Stimulated activated CD8-positive, alpha-beta memory T cell treated with anti-CD3 and anti-CD28 coated beads, Interleukin-4, amount 100 ng/mL, for 4 hours (primary cell): ENCODE measurements around the gene TIGD3.

Experiments used
- DNase-seq, 2 donors: peaks; one replicate each; pipeline ENCODE4 v3.0.0-alpha.2; 2020; ENCODE audit warnings: low read depth in 2 of 2, low spot score in 1 of 2

Gene TIGD3

DNA sequence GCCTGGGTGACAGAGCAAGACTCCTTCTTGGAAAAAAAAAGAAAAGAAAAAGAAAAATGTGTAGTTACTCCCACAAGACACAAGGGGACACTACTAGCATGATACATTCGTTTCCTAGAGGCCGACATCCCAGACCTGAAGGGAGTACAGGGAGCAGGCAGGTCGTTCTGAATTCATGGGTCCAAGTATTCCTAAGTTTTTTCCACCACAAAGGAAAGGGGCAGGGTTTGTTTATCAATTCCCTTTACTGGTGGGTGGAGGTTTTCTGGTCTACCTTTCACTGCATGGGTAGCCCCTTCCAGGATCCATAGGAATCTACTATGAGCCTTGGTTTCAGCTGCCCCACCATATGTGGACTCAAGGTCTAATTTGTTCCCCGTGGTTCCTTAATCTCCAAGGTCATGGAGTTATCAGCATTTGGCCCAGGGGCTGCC is 11.8 kb downstream of the TIGD3 start:
- DNase-seq: no peak

DNA sequence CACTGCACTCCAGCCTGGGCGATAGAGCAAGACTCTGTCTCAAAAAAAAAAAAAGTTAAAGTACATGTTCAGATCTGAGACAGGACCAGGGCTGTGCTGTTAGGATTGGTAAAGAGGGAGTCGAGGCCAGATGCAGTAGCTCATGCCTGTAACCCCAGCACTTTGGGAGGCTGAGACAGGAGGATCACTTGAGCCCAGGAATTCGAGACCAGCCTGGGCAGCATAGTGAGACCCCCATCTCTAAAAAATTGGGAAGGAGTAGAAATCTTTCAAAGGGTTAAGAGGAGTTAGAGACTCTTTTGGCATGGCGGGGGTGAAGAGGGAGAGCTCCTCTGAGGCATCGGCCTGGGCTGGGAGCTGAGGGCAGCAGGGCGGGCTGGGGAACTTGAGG is 16.1 kb downstream of the TIGD3 start:
- no peak for DNase-seq

DNA sequence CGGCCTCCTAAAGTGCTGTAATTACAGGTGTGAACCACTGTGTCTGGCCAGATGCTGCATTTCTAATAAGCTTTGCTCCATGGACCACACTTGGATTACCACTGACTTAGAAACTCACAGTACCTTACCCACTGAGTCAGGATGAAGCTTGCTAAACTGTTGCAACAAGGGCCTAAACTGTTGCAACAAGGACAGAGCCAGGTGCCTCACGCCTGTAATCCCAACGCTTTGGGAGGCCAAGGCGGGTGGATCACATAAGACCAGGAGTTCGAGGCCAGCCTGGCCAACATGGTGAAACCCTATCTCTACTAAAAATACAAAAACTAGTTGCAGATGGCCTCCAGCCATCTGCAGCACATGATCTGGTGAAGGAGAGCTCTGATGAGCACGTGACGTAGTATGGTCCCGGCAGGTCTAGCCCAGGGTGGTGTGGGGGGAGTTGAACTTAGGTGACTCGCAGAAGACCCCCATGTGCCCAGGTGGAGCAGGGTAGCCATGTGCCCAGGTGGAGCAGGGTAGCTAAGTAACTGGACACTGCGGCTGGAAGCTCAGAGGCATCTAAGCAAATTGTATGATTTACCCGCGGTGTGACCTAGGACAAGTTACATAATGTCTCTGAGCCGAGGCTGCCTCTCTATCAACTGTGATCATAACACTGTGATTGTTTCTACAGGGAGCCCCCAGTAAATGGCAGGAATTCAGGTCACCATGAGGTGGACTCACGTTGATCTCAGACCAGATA is 19.5 kb downstream of the TIGD3 start:
- DNase-seq: no peak

DNA sequence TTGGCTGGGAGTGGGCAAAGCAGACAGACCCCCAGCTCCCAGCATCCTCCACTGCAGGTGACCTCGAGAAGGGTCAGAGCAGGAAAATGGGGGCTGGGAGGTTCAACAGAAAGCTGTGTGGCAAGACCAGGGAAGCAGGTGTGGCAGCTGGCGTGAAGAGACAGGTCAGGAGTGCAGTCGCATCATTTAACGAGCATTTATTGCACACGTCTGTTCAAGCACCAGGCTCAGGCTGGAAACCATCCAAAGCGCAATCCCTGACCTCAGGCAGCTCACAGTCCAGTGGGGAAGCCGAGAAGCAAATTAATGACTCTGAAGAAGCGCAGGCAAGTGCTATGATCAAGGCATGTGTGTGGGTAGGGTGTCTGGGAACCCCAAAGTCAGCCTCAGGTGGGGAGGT is 20.5 kb downstream of the TIGD3 start:
- DNase-seq: no peak

DNA sequence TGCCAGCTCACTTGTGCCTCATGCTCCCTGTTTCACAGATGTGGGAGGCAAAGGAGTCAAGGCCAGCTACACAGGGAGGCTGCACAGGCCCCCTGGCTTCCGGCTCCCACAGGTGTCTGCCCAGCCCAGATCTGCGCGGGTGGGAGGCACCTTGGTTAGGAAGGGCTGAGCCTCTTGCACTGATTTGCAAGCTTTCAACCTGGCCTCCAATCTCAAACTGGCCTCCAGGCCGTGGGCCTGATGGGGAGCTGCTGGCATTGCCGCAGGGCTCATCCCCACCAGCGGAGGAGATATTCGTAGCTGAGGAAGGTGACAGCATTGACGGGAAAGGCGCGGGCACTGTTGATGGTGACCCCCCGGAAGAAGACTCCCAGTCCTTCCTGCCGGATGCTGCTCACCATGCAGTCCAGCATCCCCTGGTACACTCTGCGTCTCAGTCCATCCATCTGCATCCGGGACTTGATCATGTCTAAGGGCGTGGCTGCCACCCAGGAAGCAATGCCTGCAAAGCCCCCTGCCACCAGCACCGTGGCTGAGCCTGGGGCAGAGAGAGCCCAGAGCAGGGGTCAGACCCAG is 21.7 kb downstream of the TIGD3 start:
- no peak for DNase-seq

DNA sequence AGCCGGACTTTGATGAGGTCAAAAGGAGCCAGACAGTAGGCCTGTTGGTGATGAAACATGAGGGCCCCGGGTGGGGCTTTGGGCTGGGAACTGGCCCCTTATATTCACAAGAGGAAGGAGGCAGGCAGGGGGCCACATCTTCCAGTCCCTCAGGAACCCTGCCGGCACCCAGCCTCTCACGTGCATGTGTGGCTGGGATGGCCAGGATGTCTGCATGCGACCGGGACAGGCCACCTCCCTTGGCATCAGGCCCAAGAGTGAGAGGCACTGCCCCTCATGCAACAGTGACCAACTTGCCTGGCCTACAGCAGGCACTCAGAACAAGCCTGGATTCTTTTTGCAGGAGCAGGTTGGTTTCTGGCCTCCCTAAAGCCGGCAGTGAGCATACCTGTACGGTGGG is 22.5 kb downstream of the TIGD3 start:
- DNase-seq: no peak

DNA sequence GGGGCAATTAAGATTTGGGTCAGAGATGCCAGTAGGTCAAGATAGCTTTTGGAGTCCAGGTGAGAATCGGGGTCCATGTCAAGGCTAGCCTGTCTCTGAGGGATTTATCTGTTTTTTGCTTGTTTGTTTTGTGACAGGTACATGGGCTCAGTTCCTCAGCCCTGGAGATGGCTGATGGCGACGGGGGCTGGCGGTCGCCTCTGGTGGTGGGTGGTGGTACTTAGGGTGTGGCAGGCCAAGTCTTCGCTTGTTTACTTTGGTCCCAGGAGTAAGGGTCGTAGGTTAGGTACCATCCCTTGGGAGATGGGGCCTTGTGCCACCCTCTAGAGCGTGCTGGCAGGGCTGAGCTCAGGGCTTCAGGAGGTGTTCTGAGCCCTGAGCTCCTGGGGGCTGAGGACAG is 23.2 kb downstream of the TIGD3 start:
- DNase-seq: no peak

DNA sequence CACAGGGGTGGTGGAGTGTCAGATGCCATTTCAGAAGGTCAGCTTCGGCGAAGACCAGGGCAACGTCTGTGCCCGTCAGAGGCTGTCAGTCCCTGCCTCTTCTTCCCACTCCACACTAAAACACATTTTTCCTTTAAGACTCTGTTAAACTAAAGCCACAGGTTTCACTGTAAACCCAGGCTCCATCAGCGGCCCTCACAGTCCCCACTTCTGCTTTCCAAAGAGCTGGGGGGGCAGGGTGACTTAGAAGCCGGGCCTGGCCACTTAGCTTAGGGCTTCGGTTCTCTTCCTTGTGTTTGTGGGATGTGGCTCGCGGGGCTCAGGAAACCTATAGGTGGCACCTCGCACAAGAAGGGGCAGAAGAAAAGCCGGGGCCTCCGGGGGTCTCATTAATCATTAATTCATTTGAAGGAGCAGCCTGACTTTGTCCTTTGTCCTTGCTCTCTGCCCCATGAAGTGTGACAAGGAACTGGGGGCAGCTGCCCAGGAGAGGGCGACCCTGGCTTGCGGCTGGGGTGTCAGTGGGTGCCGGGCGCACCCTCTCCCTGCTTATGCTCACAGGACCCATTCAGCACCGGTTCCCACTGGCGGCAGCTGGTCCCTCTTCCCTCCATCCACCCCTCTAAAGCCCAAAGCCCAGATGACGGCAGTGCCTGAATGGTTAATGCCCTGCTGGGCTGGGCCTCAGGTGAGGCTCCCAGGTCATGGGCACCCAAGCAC is 23.8 kb downstream of the TIGD3 start:
- DNase-seq: no peak

DNA sequence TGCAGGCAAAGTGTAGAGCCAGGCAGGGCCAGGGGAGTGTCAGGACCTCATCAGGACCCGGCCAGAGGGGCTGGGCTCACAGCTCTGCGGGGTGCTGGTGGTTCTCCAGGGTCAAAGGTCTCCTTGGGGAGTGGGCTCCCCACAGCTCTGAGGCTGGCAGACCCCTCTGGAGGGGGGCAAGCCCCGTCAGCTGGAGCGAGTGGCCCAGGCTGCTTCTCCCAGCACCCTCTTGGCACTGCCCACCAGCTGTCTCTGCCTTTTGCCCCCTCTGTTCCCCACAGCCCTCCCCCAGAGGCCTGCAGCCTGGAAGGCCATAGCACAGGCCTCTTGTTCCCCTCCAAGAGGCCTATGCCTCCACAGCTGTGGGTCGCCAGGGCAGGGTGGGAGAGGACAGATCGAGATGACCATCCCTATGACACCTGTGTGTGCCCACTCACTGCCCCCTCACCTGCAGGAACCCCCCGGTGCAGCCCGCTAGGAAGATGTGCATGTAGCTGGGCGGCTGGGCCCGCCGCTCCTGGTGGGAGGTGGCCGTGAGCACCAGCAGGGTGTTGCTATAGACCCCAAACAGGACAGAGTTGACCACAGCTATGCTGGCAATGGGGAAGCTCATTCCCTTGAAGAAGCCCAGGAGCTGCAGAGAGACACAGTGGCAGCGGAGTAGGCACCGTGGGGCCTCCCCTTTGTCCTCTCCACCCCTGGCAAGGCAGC is 24.5 kb downstream of the TIGD3 start:
- DNase-seq: no peak

DNA sequence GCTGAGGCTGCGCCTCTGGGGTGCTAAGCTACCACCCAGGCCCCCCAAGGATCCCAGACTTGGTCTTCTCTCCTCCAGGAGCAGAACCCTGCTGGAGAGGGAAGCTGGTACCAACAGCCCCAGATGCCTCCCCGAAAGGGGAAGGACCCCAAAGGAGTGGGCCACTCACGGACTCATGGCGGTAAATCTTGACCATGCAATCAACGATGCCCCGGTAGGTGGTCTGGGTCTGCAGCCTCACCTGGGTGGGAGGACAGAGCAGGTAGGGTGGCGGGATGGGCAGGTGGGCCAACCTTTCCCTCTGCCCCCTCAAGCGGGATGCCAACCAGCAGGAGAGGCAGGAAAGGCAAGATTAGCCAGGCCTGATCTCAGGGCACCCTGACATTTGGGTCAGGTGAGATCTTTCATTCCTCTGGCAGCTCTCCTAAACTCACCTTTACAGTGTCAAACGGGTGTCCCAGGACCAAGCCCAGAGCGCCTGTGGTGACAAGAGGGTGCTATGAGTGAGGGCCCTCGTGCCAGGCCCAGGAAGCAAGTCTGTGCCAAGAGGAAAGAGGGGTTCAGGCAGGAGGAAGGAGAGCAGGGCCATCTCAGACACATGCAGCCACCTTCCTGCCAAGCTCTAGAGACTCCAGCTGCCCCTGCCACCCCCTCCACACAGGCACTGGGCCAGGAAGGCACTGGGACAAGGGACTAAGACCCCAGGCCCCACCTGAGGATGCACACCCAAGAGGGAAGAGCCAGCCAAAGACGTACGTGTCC is 25.3 kb downstream of the TIGD3 start:
- DNase-seq: no peak

DNA sequence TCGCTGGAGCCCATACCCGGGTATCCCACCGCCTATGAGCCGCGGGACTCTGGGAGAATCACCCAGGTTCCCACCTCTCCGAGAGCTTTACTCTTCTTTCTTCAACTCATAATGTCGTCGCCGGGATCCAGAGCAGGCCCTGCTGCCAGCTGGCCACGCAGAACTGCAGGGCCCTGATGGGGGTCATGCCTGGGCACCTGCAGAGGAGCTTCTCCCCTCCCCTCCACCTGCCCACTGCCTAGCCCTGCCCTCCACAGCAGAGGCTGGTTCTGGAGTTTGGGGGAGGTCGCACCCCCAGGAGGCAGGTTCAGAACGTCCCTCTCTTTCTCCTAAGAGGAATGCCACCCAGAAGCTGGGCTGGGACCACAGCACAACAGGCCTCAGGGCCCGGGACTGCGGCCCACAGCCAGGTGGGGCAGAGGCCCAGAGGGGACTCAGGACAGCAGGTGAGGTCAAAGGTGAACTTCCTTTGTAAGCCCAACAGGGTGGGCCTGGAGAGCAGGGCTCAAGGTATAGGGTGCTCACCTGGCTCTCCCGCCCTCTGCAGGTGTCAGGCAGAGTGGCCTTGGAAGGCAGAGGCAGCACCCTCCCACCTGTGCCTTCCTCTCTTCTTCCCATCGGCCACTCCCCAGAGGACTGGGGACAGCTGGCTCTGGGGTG is 26.0 kb downstream of the TIGD3 start:
- DNase-seq: no peak

DNA sequence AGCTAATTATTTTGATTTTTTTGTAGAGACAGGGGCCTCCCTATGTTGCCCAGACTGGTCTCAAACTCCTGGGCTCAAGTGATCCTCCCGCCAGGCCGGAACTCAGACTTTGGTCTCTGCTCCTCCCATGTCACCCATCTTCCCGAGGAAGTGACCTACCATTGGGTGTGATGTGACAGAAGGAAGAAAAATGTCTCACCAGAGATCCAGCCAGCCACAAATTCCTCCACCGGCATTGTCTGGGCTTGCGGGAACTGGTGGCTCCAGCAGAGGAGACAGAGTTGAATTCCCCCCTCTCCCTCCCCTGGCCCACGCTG is 27.1 kb downstream of the TIGD3 start:
- DNase-seq: no peak

DNA sequence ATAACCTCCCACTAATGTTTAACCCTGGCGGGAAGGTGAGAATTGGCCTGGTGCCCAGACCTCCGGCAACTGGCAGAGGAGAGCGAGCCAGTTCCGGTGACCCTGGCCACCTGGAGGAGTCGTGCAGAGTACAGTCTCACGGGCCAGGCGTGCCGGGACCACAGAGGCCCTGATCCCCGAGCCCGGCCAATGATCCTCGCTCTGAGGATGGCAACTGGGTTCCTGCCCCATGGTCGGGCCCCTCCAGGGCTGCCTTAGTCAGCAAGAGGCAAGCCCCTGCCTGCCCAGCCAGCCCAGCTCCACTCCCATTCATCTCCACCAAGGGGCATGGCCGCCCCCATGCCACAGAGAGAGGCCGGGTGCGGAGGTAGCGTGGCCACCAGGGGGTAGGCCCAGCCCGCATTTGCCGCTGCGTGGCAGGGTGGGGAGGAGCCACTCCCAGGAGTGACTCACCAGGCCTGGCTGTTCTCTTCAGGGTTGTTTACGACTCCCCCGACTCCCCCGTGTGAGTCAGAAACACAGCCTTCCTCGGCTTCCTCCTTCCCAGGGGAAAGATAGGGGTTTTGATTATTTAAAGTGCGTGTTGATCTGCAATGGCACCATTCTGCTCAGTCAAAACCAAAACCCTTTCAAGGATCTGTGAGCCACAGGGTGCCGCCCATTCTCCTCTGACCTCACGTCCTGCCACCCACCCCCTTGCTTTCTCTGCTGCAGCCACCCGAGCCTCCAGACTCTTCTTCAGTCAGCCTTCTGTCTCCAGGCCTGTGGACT is 27.7 kb downstream of the TIGD3 start, which contains the start of gene SLC25A45:
TSS of gene SLC25A45 (minus strand) at position 614 of the 771 bp plus-strand sequence. CDS start 695 bp downstream, outside the sequence.
- peak; percentile 78 to 88 for DNase-seq

DNA sequence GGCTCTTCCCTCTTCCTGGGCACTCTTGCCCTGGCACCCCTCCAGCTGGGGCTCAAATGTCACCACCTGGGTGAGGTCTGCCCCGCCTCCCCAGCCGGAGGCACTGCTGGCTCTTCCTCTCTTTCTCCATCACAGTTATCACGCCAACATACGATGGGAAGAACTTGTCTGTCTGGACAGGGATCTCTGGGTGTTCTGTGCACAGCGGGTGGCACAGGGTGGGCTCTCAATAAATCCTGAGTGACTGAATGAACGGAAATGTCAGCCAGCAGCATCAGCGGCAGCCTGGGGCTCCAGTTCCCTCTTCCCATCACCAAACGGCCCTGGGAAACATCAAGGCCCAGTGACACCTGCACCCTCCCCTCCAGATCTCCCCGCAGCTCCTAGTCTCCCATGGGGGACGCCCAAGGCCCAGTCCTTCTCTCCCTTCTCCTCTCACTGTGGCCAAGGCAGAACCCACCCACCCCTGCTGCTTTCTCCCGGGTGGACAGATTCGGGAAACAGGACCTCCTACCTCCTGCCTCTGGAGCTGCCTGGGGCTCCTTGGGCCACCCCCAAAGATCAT is 28.3 kb downstream of the TIGD3 start:
- DNase-seq: no peak

DNA sequence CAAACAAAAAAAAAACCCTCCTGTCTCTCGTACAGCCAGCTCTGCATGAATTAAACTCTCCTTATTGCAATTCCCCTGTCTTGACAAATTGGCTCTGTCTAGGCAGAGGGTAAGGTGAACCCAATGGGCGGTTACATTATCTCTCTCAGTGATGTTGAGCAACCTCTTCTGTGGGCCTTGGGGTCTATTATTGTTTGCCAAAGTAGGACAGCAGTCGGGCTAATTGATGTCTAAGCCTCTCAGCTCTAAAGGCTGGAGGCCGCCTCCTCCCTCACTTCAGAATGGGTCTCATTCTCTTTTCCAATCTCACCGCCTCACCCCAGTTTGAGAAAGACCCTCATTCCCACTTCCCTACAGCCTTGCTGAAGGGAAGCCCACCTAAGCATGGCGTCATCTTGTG is 29.2 kb downstream of the TIGD3 start:
- no peak for DNase-seq

DNA sequence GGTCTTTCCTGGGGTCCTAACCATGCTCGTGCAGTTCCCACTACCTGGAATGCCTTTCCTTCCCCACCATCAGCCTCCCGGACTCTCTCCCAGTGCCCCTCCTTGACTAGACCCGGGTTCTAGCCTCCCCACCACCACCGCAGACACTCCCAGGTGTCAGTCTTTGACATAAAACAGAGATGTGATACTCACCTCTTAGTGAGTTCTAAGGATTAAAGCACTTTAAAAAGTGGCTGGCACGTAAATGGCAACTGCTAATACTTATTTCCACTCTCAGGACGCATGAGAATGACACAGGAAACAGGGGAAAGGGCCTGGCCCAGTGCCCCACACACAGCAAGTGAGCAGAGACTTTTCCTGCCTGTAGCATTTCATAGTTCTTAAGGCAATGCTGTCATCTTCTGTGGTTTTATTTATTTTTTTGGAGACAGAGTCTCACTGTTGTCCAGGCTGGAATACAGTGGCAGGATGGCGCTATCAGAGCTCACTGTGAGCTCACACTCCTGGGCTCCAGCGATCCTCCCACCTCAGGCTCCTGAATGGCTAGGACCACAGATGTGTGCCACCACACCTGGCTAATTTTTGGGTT is 29.8 kb downstream of the TIGD3 start:
- DNase-seq: no peak

DNA sequence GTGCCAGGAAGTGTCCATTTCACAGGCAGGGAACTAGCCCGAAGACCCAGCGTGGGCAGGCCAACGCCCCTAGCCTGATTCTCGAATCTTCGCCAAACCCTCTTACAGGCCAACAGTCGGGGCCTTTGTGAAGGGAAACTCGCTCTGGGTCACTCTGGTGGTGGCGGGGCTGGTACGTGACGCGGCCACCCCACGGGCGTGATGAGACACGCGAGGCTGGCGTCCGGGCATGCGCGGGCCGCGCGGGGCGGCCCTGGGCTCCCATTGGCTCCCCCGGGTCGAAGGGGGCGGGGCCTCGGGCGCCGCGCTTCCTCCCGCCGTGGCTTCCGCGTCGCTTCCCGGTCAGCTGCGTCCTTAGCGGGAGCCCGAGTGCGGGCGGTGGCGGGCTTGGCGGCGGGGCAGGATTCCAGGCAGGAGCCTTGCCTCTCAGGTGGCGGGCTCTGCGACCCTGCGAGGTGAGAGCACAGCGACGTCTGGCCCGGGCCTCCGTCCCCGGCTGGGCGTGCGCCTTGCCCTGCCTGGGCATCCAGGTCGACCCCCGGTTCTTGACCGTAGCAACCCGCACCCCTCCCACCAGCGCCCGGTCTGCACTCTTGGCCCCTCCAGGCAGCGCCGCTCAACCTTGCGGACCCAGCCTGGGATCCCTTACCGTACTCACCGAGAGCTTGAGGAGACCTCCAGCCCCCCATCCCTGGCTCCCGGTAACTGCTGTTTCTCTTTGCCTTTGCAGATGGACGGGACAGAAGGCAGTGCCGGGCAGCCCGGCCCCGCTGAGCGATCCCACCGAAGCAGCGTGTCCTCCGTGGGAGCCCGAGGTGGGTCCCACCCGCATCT is 32.0 kb downstream of the TIGD3 start, which contains the start of gene FRMD8:
TSS of gene FRMD8 (plus strand) at position 331 of the 834 bp plus-strand sequence. CDS start at position 731, 400 bp downstream.
- peak; percentile 73 to 81 for DNase-seq

DNA sequence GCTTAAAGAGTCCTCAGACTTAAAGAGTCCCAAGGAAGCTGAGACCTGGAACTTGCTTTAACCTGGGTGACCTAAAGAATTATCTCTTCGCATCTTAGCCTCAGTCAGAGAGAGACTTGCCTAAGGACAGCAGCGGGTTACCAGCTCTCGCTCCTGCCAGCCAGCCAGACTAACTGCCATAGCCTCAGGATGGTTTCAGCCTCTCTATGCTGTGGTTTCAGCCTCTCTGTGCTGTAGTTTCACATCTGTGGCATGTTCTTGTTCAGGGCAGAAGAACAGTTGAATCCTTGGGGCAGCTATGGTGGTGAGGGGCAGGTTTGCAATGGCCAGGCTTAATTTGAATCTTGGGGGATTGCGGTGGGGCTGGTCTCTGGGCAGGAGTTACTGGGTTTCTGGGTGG is 34.2 kb downstream of the TIGD3 start:
- no peak for DNase-seq
